ENCODE results near the gene CEP78.
A peak's percentile ranks its signal among the peaks of the same experiment; 100 is the strongest.
"Not testable (repeated sequence)": the region's sequence is repeated elsewhere in the genome, so short reads cannot be mapped to it uniquely, and the experiment has no call there.

The CEP78 gene

DNA sequence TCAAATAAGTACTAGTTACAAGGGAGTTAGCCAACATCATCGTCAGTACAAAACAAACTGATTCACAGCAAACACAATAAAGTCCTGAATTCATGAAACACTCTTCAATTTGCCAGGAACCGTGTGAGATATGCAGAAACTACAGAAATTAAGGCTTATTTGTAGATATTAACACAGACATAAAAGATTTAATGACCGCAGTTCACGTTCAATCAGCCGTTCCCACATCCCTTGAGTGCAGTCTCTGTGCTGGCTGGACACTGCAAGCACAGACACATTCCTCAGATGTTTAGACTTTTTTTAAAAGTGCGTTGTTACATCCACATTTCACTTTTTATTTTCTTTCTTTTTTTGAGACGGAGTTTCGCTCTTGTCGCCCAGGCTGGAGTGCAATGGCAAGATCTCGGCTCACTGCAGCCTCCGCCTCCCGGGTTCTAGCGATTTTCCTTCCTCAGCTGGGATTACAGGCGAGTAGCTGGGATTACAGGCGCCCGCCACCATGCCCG, 566 bp upstream of the CEP78 start:
- peak; percentile 19 for DNase-seq

DNA sequence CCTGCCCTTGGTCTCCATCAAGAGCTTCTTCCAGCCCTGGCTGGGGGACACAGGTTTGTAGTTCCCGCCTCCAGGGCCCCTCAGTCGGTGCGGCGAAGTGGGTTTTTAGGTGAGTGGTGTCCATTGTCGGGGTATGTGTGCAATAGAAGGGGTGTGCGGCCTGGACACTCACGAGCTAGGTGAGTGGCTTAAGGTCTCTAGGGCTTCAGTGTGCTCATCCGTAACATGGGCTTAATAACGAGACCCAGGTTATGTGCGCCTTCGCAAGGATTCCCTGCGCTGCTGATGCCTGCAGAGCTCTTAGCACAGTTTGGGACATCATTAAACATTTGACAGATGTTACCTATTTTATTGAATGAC, 656 bp downstream of the CEP78 start:
- DNase-seq, result no peak

DNA sequence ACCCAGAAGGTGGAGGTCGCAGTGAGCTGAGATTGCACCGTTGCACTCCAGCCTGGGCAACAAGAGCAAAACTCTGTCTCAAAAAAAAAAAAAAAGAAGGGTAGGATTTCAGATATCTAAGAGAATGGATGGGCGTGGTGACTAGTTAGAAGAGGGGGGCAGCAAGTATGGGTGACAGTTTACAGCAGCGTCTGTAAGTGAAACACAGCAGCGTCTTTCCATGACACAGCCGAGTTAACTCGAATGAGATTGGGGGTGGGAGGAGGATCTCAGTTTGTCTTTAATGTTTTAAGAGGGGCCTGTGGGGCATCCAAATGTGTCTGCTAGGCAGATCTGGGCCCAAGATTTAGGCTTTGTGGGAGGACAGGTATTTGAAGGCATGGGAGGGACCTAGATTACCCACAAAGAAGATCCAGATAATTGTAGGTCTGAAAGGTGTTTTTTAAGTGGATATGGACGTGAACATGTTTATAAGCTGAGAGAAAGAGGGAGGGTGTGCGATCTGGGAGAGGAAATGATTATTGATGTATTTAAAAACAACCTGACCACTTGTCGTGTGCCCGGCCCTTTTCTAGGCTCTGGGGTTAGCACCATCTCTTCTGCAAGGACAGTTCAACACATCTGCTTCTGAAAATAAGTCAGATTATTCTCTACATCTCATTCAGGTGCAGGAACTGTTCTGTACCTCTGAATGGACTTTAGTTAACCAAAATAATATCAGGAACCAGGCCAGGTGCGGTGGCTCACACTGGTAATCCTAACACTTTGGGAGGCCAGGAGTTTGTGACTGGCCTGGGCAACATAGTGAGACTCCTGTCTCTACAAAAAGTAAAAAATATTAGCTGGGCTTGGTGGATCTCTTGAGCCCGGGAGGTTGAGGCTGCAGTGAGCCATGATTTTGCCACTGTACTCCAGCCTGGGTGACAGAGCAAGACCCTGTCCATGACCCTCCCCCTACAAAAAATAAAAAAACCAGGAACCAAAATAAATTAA, 2.5 kb downstream of the CEP78 start:
- no peak for DNase-seq

DNA sequence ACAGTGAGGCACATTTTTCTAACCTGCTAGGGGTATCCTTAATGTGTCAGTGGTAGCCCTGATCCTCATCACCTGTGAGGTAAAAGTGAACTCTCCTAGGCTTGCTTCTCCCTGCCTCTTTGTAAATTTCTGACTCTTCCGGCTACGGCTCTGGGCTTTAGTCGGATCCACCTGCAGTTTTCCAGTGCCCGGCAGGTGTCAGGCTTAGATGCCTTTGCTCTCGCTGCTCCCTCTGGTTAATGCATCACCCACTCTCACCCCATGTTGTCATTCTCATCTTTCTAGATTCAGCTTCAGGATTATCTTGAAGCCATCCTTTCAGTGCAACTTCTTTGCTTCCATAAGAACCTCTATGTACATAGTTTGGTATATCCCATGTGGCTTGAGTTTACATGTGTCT, 3.6 kb downstream of the CEP78 start:
- DNase-seq, result peak; percentile 6

DNA sequence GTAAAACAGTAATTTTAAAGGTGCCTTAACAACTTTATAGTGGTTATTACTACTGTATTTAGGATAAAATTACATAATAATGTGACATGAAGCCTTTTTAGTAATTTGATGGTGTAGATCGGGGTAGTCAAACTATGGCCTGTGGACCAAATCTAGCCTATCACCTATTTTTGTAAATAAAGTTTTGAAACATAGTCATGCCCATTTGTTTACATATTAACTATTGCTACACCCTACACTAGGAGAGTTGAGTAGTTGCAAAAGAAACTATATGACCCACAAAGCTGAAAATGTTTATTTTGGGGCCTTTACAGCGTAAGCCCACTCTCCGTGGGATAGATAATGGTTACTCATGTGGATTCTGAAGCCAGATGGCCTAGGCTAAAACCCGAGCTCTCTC, 6.2 kb downstream of the CEP78 start:
- no peak for DNase-seq

DNA sequence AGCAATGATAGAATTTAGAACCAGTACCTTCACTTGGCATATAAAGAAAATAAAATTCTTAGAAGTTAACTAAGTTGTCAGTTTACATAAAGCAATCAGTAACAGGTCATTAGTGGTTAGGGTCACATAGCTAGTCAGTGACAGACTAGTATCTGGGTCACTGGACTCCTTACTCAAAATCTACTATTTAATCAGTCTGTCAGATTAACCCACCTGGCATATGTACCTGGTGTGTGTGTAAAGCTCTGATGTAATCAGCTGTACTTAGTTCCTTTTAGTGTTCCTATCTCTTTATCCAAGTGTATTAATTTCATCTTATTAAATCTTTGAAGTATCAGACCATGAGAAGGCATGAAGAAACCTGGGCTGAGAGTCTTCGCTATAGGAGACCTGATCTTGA, 7.3 kb downstream of the CEP78 start:
- DNase-seq, result no peak

DNA sequence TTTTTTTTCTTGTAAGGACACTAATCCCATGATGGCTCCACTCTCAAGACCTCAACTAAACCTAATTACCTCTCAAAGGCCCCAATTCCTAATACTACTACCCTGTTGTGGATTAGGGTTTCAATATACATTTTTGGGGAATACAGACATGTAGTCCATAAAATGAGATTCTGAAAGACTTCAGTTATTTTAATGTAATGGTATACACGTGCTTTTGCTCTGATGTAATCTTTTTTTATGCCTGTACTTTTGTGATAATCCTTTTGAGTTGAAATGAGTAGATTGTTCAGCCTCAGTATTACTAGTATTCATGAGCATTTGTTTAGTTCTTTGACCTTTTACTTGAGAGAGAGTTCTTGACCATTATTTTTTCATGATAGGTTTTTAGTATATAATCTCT, 9.5 kb downstream of the CEP78 start:
- no peak for DNase-seq

DNA sequence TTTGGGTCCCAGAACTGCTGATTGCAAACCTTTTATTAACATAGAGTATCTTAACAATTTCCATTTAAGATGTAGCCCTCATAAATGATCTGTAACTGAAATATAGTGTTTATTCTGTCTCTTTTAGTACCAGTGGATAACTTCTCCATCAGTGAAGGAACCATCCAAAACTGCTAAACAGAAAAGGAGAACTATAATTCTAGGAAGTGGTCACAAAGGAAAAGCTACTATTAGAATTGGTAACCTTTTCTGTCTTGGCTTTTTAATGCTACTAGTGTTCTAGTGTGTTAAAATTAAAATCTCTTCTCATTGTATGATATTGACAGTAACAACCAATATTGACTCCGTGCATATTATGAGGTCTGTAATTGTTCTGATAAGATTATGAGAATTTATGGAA, 12.8 kb downstream of the CEP78 start:
- no peak for DNase-seq

DNA sequence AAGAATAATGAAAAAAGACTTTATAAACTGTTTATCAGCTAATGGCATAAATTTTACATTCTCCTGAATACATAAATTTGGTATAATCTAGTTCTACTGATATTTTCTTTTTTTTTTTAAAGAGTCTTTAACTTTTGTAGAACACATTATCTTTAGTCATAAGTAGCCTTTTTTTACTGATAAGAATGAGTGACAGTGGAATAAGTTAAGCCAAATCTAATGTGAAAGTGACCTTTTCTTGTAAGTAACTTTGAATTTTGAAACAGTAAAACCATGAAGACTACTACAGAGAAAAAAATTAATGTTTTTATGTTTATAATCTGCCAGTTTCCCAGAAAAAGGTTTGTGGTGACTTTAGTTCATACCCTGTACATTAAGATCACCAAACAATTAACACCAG, 13.7 kb downstream of the CEP78 start:
- DNase-seq, result no peak

DNA sequence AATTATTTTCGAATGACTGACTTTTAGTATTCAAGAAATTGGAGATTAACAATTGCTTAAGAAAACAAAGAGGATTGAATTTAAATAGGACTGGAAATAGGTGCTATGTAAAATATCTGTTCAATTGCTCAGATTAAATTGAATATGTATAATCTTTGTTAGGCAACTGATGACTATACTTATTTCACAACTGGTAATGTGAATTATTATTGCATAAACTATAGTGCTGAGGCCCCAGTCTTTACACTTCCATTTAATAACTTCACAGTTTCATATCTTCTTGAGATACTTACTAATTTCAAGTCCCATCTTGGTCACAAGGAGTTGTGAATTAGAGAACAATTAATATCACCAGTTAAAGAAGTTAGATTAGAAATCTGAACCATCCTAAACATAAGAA, 16.7 kb downstream of the CEP78 start:
- DNase-seq, result no peak

DNA sequence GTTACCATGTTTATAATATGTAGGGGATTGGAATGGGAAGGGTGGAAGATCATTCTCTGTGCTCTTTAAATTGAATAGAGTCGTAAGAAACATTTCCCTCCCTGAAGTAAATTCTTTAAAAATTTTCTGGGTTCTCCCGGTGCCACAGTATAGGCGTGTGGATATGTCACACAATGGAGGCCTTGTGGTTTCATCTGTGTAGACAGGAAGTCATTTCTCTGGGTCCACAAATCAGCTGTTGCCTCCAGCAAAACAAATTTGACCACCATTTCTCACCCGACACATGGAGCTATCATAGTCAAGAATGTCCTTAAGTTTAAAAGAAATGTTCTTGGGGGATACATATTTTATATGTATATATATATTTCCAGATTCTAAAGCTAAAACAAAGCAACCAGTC, 17.4 kb downstream of the CEP78 start:
- no peak for DNase-seq

DNA sequence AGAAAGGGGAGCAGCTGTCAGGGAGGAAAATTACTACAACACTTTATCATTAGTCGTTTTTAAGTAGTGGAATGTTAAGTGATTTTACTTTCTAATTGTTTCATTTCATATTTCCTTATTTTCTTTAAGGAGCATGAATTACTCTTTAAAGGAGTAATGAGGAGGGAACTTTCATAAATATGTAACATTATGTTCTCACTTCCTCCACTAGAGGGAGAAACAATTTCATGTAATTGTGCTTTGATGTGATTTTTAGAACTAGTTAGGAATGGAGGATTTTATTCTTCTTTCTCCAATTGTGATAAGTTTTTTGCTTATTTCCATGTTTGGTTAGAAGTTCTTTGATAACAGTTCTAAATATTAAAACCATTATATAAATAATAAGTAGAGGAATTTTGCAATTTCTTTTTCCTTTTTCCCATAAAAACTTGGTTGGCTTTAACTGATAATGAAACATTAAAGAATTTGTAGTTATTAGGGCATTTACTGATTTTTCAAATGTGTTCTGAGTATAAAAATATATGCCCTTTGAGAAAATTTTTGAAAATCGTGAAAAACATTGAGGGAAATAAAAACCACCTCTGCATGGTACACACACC, 25.6 kb downstream of the CEP78 start:
- peak; percentile 30 for DNase-seq

DNA sequence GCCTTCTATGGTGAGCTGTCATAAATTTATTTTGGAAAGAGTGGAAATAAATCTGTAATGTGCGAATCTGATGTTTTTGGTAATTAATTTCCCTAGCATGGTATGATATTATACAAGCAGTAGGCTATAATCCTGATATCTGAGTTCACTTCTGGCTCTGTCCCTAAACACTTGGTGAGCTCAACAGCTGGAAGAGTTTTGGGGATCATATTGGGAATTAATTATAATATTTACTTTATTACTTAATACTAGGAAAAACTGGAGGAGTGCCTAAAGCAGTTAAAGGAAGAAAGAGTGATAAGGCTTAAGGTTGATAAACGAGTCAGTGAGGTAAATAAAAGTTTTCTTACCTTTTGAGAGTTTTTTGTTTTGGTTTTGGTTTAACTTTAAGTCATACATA, 26.8 kb downstream of the CEP78 start:
- no peak for DNase-seq

DNA sequence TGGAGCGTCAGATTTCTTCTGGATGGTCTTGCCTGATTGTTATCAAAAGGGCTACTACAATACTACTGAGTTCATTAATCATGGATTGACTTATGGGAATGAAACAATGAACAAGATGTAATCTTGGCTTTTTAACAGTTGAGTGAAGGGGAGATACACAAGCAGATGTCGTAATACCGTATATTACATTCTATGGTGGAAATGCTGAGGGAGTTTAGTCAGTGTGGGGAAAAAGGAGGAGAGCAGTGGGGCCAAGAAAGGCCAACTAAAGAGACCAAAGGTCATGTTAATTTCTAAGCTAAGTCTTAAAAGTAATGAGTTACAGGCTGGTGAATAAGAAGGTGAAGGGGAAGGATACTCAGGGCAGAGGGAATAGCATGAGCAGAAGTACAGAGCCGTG, 32.0 kb downstream of the CEP78 start:
- no peak for DNase-seq

DNA sequence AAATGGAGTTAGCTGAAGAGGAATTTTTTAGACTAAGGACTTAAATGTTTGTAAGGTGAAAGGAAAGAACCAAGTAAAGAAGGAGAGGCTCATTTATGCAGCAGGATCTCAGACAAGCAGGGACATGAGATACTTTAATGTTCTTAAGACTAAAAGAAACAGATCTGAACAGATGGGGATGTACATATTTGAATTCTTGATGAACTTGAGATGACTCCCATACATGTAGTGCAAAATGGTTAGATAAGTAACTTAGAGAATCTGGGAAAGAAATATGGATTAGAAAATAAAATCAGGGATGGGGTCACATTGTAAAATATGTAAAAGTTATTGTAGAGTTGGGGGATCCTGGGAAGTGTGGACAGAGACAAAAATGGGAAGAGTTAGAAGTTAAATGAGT, 33.9 kb downstream of the CEP78 start:
- DNase-seq, result no peak

DNA sequence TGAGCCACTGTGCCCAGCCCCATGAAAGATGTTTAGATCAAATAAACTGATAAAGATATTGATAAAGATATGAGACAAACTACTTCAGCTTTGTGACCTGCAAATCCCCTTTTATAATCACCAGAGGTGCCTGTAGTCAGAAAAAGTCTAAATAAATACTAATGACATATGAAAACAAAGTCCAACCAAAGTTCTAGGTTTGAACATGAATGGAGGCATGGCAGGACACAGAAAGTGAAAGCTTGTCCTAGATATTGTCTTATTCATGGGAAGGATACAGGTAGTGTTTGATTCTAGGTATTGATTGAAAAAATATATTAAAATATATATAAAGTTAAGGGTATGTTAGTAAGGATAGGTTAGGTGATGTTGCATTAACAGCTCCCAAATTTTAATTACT, 36.4 kb downstream of the CEP78 start:
- no peak for DNase-seq

DNA sequence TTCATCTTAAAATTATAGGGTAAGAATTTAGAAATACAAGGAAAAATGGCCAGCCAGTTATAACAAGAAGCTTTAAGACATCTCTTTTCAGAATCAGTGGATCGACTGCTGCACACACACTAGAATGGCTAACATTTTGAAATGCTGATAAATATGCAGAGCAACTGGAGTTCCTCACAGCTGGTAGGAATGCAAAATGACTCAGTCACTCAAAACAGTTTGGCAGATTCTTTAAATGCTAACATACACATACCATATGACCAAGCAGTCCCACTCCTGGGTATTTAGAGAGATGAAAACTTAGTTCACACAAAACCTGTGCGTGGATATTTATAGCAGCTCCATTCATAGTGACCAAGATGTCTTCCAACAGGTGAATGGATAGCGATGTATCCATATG, 37.9 kb downstream of the CEP78 start:
- DNase-seq, result peak; percentile 69

DNA sequence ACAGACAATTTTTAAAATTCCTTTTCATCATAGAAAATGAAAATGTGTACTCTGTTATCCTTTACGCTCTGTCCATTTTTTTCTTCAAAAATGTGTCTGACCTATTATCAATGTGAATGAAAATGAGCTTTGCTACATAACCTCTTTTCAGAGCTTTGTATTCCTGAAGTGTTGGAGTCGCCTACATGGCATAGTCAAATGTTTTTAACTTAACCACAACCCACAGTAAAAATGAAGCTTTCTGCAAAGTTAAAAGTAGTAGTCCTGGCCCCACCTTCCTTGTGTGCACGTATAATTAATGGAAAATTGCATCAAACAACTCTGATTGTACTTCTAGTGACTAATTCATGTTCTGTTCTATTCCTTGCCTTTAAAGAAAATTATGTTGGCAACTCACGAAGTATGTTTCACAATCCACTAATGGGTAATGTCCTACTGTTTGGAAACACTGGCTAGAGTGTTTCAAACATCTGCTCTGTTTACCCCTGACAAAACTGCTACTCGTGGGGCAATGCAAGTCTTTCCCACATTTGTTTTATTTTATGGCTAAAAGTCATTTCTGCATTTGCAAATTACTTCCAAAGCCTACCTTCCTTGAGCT, 42.4 kb downstream of the CEP78 start:
- DNase-seq, result peak; percentile 64

DNA sequence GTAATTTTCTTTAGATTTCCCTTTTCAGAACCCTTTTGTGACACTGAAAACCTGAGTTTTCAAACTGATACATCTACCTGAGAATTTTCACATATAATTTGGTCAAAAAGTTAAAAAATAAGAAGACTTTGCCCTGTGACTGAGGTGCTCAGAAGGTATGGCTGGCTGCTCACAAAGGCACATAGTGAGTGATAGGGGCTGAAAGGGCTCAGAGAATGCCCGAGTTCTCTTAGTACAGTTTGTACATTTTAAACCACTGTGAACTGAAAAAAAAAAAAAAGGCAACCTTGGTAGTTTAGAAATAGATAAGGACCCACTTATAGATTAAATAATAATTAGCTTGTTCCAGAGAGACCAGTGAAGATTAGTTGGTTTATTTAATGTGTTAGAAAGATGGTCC, 42.9 kb downstream of the CEP78 start:
- no peak for DNase-seq

DNA sequence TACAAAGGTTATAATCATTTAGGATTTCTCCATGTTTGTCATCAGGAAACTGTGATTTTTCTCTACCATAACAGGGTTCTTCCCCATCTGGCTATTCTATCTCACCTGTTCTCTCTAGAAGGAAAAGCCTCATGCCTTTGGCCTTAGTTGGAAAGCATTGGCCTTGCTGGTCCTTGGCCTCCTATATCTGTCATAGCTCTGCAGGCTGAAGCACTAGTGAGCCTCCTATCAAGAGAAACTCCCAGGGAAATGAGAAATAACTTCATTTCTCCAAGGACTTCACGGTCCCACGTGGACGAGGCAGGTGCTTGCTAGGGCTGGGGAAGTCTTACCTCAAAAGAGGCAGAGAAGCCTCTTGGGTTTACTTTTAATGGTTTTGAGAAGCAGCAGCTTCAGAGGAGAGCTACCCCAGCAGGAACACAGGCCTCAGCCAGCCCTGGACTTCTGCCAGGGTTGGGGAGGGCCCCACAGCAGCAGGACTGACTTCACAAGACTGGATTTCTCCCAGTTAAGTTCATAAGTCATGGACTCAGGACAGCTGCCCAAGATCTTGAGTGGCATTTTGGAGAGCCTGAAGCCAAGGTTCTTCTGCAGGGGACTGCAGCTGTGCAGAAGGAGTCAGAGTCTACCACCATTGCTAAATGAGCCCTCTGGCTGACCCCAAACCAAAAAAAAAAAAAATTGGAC, 45.2 kb downstream of the CEP78 start:
- DNase-seq, result peak; percentile 54

DNA sequence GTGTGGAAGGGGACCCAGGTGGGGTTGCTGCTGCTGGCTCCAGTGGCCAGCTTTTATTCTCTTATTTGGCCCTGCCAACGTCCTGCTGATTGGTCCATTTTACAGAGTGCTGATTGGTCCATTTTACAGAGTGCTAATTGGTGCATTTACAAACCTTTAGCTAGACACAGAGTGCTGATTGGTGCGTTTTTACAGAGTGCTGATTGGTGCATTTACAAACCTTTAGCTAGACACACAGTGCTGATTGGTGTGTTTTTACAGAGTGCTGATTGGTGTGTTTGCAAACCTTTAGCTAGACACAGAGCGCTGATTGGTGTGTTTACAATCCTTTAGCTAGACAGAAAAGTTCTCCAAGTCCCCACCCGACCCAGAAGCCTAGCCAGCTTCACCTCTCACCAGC, 48.3 kb downstream of the CEP78 start:
- DNase-seq, result not testable (repeated sequence)

DNA sequence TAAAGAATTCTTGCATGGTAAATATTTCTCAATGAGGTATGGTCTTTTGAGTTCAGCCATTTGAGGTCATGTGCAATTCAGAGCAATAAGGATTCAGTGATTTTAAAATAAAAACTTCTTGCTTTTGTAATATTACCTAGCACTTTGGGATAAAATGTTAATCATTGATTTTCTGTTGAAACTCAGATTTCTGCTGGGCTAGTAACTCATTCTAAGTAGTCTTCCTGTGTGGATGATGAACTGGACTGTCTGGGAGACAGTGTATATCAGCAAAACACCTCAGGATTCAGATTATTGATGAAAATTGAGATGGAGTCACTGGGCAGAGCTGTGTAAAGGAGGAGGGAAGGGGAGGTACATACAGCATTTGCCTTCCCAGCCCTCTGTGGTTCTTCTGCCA, 50.2 kb downstream of the CEP78 start:
- no peak for DNase-seq

DNA sequence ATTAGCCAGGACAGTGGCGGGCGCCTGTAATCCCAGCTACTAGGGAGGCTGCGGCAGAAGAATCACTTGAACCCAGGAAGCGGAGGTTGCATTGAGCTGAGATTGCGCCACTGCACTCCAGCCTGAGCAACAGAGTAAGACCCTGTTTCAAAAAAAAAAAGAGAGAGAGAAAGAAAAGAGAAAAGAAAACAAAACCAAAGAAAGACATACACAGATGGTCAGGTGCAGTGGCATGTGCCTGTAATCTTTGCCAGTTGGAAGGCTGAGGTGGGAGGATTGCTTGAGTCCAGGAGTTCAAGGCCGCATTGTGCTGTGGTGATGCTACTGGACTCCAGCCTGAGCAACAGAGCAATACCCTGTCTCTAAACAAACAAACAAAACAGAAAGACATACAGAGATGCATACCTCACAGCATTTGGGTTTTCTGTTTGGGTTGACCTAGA, 51.1 kb downstream of the CEP78 start:
- DNase-seq, result no peak

Data from fibroblast of skin of right quadriceps (primary cell).